GM08714 (cell line): ENCODE data around the gene CRYZL1.

Experiments used
- H3K4me3 ChIP-seq: fragments of 200-500 bp; sonication (Bioruptor generic); 2 replicates; pipeline ENCODE4 v1.5.1; 2014; ENCODE audit warnings: mild to moderate bottlenecking, low read length, inconsistent platforms
- ZNF274 ChIP-seq: IDR thresholded peaks from 2 replicates; pipeline ENCODE4 v1.6.1; 2012; ENCODE audit warnings: mild to moderate bottlenecking, low read depth, low read length

The CRYZL1 gene

GRCh38 chr21:33670076-33670978 lies 28.8 kb upstream of the CRYZL1 start:
- TF ChIP-seq ZNF274, result no peak
- H3K4me3 ChIP-seq, result no peak overlapping the region

- TF ChIP-seq ZNF274, result no peak
- no peak overlapping the region for H3K4me3 ChIP-seq
These were observed 27.1 kb upstream of the CRYZL1 start for GRCh38 chr21:33668620-33669019.

- TF ChIP-seq ZNF274, result no peak
- no peak overlapping the region for H3K4me3 ChIP-seq
These were observed 26.6 kb upstream of the CRYZL1 start for GRCh38 chr21:33668180-33668579.

GRCh38 chr21:33667636-33668035 lies 26.1 kb upstream of the CRYZL1 start:
- no peak for TF ChIP-seq ZNF274
- H3K4me3 ChIP-seq, result no peak overlapping the region

GRCh38 chr21:33666153-33666552 lies 24.6 kb upstream of the CRYZL1 start:
- no peak overlapping the region for H3K4me3 ChIP-seq
- TF ChIP-seq ZNF274, result no peak

GRCh38 chr21:33664135-33664534 lies 22.6 kb upstream of the CRYZL1 start:
- TF ChIP-seq ZNF274, result no peak

GRCh38 chr21:33663241-33663640 lies 21.7 kb upstream of the CRYZL1 start:
- TF ChIP-seq ZNF274, result no peak

More at GRCh38 chr21:33664135-33664534, 22.6 kb upstream of the CRYZL1 start:
- no peak overlapping the region for H3K4me3 ChIP-seq

GRCh38 chr21:33662046-33662445 lies 20.5 kb upstream of the CRYZL1 start:
- no peak for TF ChIP-seq ZNF274
- no peak overlapping the region for H3K4me3 ChIP-seq

More at GRCh38 chr21:33663241-33663640, 21.7 kb upstream of the CRYZL1 start:
- H3K4me3 ChIP-seq, result no peak overlapping the region

- no peak overlapping the region for H3K4me3 ChIP-seq
- no peak for TF ChIP-seq ZNF274
These were observed 19.6 kb upstream of the CRYZL1 start for GRCh38 chr21:33661146-33661545.

GRCh38 chr21:33660406-33660805 lies 18.9 kb upstream of the CRYZL1 start:
- H3K4me3 ChIP-seq, result no peak overlapping the region
- no peak for TF ChIP-seq ZNF274

- TF ChIP-seq ZNF274, result no peak
- H3K4me3 ChIP-seq, result no peak overlapping the region
These were observed 18.0 kb upstream of the CRYZL1 start for GRCh38 chr21:33659568-33659949.

- H3K4me3 ChIP-seq, result no peak overlapping the region
- no peak for TF ChIP-seq ZNF274
These were observed 17.5 kb upstream of the CRYZL1 start for GRCh38 chr21:33658919-33659567.

GRCh38 chr21:33657124-33657820 lies 15.7 kb upstream of the CRYZL1 start:
- TF ChIP-seq ZNF274, result no peak
- no peak overlapping the region for H3K4me3 ChIP-seq

GRCh38 chr21:33655588-33656221 lies 14.2 kb upstream of the CRYZL1 start:
- no peak overlapping the region for H3K4me3 ChIP-seq
- no peak for TF ChIP-seq ZNF274
